NCI-H1930 (cell line): ENCODE measurements around the gene CDKN1A.

ENCODE experiments used
- DNase-seq, 2 experiments: peaks; one replicate each; lab custom pipeline; 2025; lab: John Stamatoyannopoulos, UW

Gene CDKN1A

GRCh38 chr6:36677059-36677749, 1.3 kb upstream of the CDKN1A start:
- no peak for DNase-seq

- DNase-seq: no peak
These were observed 594 bp upstream of the CDKN1A start for GRCh38 chr6:36677753-36678487.

- DNase-seq: no peak
These were observed 724 bp downstream of the CDKN1A start for GRCh38 chr6:36679043-36679833.

GRCh38 chr6:36682328-36683144, 4.0 kb downstream of the CDKN1A start:
- no peak for DNase-seq

GRCh38 chr6:36683145-36683655, 4.7 kb downstream of the CDKN1A start:
- no peak for DNase-seq

- no peak for DNase-seq
These were observed 5.3 kb downstream of the CDKN1A start for GRCh38 chr6:36683656-36684446.

GRCh38 chr6:36684447-36684812, 5.9 kb downstream of the CDKN1A start:
- DNase-seq: no peak

GRCh38 chr6:36685166-36685924, 6.8 kb downstream of the CDKN1A start:
- DNase-seq: no peak

GRCh38 chr6:36685926-36686667, 7.6 kb downstream of the CDKN1A start:
- DNase-seq: no peak

- no peak for DNase-seq
These were observed 8.4 kb downstream of the CDKN1A start for GRCh38 chr6:36686668-36687513.

- DNase-seq: no peak
These were observed 9.7 kb downstream of the CDKN1A start for GRCh38 chr6:36688063-36688738.

GRCh38 chr6:36688739-36689075, 10.2 kb downstream of the CDKN1A start:
- no peak for DNase-seq

- no peak for DNase-seq
These were observed 12.5 kb downstream of the CDKN1A start for GRCh38 chr6:36691011-36691410.

GRCh38 chr6:36691612-36692011, 13.1 kb downstream of the CDKN1A start:
- DNase-seq: no peak

GRCh38 chr6:36692220-36692619, 13.7 kb downstream of the CDKN1A start:
- no peak for DNase-seq

- DNase-seq: no peak
These were observed 14.6 kb downstream of the CDKN1A start for GRCh38 chr6:36692861-36693702.

- no peak for DNase-seq
These were observed 16.1 kb downstream of the CDKN1A start for GRCh38 chr6:36694616-36695015.
